Activated CD8-positive, alpha-beta memory T cell treated with anti-CD3 and anti-CD28 coated beads, Interleukin-2, amount 50 U/mL, for 48 hours (primary cell): ENCODE measurements around the gene GPC5.
"Not testable (repeated sequence)": the region's sequence is repeated elsewhere in the genome, so short reads cannot be mapped to it uniquely, and the experiment has no call there.

Experiments used
- DNase-seq: peaks from one replicate; pipeline ENCODE4 v3.0.0-alpha.2; 2020

GPC5 gene

DNA sequence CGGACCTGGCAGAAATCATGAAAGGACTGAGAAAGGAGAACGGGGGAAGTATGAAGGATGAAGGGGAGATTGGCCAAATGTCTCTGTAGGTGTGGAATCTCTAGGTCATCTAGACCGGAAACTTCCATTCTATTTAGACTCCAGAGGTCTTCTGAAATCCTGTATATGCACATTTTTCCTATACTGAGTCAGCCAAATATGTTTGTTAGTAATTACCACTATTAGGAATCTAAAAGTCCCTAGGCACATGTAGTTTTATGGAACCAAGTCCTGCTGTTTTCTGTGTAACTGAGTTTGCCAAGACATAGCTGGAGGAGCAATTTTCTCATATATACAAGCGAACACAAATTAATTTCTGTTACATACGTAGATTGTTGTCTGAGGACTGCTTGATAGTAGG, 498.1 kb downstream of the GPC5 start:
- no peak for DNase-seq

DNA sequence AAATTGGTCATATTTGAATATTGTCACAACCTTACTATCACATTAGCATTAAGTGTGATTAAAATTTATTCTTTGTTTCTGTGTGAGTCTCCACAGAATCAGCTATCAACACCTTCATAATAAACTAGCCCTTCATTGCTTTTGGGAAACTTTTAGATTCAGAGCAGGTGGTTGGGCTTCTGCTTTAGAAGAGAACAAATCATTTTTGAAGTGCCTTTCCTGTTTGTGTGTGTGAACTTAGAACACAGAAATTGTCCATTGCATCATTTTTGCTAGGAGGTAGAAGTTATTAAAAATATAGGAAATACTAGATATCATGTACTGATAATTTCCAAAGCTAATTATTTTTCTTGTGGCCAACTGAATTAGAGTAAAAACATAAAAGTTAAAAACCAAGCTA, 500.6 kb downstream of the GPC5 start:
- not testable (repeated sequence) for DNase-seq

DNA sequence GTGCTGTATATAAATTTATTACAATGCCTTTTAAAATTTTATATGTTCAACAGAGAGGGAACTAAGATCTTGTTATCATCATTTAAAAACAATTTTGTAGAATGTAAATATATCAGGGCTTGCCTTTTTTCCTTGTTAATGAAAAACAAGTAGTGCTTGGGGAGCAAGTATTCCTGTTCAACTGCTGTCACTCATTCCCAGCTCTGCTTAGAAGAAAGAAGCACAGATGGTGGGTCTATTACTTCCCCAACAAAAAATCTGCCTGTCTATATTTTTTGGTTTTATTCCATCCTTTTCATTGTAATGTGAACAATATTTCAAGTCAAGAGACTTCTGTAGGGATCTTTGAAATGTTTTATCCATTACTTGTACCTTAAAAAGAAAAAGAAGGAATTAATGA, 503.9 kb downstream of the GPC5 start:
- no peak for DNase-seq

- DNase-seq: no peak
Measured at GRCh38 chr13:91904005-91904404, 505.6 kb downstream of the GPC5 start.

- DNase-seq: no peak
Measured at GRCh38 chr13:91904597-91904996, 506.2 kb downstream of the GPC5 start.

DNA sequence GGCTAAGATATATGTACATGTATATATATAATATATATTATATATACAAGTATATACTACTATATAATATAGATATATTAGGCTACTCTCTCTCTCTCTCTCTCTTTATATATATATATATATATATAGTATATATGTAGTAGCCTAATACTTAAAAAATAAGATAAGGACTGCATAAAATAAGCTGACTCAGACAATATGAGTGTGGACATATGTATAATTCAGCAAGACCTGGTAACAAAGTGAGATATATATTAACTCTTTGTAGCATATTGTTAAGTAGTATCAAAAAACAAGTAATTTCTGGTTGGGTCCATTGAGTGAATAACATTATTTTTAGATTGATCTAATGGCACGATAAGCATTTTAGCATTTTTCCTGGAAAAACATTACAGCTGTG, 509.0 kb downstream of the GPC5 start:
- no peak for DNase-seq

DNA sequence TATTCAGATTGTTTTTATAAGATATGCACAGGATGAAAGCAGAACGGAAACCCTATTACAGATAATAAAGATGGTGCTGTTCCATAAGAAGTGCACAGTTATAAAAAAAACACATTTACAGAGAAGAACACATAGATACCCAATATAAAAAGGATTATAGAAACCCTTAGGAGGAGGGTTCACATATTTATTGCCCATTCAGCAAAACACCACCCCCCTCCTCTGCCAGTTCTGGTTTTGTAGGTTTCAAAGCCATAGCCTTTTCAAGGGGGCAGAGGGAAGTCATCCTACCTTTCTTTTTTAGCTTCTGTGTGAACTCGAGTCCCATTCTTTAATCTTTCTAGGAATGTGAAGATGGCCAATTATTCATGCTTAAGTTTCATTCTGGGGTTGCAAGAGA, 511.2 kb downstream of the GPC5 start:
- no peak for DNase-seq

GRCh38 chr13:91922969-91923592, 524.7 kb downstream of the GPC5 start:
- DNase-seq: no peak

GRCh38 chr13:91930687-91931086, 532.3 kb downstream of the GPC5 start:
- no peak for DNase-seq

DNA sequence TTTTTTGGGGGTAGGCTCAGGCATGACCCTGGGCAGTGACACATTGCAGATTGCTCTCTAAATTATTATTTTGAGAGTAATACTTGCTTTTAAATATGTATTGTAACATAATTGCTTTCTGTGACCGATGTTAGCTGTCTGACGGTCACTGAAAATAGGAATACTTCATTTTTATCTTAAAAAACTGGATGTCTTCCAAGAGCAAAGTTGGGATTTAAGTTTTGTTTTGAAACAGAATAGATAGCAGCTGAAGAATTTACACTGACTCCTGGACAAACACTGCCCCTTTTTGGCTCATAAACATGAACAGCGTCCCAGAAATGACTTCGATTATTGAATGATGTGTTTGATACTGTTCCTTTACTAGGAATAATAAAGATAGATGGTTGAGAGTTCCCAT, 535.9 kb downstream of the GPC5 start:
- DNase-seq: no peak

DNA sequence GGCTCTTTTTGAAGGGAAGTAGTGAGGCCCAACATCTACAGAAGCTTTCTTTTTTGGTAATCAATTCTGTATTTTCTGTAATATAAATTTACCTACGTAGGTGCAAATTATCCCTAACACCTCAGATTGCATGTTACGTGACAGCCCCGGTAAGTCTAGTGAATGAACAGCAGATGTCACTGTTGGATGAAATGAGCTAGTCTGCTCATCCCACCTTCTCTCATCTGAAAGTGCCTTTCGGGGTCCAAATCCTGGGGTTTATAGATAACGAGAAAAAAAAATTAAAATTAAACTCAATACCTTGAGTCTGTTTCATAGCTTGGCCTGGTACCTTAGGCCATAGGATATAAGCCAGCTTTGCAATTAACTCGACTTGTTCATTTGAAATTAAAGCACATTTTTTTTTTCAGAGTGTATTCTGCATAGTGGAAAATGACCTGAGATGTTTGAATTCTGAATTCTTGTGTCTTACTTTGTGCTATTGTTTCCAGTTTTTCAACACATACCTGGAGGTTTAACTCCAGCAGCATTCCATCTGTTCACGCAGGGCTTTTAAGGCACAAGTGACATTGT, 548.2 kb downstream of the GPC5 start:
- no peak for DNase-seq

- DNase-seq: no peak
Measured at GRCh38 chr13:91948736-91949135, 550.3 kb downstream of the GPC5 start.

- no peak for DNase-seq
Measured at GRCh38 chr13:91950803-91951202, 552.4 kb downstream of the GPC5 start.

DNA sequence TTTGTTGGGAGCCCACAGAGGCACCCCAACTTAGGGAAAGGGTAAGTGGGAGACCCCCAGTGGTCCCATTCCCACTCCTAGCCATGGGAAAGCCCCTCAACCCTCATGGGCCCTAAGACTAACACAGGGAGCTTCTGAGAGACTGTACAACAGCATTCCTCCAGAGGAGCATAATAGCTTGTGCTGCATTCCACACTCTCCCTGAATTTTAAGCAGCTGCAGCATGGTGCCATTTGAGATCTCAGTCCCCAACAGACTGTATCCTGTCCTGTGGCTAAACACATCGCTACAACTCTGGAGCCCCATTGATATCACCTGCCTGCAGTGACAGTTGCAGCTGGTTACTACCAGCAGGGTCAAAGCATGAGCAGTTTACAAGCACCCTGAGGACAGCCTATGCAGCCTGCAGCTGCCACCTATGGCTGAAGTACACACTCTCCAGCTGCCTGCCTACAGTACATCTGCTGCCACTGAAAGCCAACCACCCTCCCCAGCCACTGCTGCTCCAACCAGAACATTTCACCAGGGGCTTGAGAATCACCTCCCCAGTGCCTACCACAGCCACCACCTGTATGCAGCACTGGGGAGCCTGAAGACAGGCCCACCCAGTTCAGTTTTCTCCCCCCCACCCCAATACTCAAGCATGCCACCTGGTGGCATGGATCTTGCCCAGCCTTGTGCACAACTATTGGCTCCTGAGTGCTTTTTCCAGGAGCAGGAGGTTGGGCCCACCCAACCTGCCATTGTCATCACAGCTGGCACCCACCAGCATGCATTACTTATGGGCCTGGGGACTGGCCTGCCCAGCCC, 557.3 kb downstream of the GPC5 start:
- DNase-seq: no peak

DNA sequence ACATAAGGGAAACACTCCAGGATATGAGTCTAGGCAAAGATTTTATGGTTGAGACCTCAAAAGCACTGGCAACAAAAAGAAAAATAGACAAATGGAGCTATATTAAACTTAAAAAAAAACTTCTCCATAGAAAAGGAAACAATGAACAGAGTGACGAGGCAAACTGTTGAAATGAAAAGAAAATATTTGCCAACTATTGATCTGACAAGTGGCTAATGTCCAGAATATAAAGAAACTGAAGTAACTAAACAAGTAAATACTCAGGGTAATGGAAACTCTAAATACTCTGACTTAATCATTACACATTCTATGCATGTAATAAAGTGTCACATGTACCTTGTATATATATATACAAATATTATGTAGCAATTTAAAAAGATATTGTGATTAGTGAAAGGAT, 562.5 kb downstream of the GPC5 start:
- DNase-seq: no peak

GRCh38 chr13:91962946-91963345, 564.5 kb downstream of the GPC5 start:
- no peak for DNase-seq

GRCh38 chr13:91965511-91965910, 567.1 kb downstream of the GPC5 start:
- DNase-seq: no peak

DNA sequence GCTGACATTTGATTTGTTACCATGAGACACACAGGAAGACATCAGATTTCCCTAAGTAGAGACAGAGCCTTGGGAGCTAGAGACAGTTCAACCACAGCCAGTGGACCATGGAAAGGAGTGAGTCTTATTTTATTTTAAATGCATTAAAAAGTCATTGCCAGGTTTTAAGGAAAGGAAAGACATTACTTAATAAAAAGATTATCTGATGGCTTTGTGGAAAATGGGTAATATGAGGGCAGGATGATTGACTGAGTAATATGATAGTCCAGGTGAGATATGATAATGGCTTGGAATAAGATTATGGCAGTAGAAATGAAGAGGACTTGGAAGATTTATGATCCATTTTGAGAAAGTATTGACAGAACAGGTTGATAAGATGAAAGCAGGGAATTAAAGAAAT, 580.1 kb downstream of the GPC5 start:
- DNase-seq: no peak

DNA sequence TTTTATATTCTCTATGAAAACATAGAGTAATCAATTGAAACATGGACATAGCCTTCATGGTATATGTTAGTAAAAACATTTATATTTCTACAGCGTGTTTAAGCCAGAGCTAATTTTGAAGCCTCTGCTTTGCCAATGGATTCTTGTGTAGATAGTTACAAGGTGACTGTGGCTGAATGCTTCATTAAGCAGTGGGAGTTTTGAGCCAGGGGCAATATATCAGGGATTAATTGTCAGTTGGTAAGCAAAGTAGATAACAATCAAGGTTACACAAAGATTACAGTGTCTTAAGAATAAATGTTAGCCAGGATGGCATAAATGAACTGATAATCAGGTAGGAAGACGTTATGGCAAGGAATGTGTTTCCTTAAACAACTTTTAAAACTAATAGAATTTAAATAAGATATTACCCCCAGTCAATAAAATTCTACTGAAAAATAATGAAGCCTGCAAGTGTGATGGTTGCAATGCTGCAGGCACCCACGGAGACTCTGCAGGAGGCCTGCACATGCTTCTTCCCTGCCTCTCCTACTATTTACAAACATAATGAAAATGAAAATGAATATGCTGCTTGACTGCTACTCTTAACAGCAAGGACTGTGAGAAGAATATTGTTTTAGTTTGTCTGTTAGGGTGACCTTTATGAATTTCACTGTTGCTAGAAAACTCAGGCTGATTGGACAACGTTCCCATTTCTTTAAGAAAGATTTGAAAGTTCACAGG, 588.5 kb downstream of the GPC5 start:
- no peak for DNase-seq

DNA sequence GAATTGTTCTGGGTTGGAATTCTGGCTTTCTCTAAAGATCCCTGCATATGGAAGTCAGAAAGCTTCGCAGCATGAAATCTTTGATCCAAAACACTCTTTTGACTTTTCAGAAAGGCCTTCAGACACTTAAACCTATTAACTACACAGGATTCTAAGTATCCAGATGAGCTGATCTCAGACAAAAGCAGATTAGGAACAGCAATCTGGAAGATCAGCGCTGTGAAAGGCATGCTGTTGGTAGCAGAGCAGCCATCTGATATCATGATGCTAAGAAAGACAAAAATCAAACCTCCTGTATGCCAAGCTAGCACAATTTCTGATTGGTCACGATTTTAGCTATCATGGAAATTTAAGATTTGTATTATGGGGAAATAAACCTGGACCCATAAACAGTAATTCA, 589.9 kb downstream of the GPC5 start:
- DNase-seq: no peak

DNA sequence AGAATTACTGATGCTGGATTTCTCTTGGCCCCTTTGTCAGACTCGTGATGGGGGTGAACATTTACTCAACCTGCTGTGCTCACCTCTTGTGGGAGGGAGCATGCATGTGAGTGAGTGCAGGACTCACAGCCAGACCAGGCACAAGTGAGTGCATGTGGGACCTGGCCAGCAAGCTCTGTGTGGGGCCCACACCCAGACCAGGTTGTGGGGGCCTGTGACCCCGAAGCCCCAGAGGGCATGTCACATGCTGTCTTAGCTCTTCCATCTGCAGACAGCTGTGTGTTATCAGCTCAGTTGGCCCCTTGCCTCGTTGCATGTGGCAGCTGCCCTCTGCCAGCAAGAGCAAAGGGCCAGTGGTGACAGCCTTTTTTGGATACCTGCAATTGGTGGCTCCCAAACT, 614.4 kb downstream of the GPC5 start:
- DNase-seq: no peak

- DNase-seq: no peak
Measured at GRCh38 chr13:92017737-92018136, 619.3 kb downstream of the GPC5 start.

DNA sequence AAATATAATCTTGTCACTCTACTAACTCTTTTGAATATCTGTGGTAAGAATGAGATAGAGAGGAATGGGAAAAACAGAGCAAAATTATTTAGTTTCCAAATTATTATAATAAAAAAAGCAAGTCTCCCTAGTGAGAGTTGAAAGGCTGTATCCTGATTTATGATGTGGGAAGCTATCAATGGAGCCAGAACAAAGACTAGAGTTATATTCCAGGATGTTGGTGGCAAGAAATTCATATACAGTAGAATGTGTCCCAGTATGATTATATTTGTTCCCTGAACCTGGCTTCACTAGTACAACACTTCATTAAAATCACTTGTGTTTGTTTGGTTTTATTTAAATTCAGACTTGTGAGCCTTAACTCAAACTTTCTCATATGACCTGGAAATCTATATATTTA, 630.3 kb downstream of the GPC5 start:
- no peak for DNase-seq

- no peak for DNase-seq
Measured at GRCh38 chr13:92029641-92030040, 631.2 kb downstream of the GPC5 start.
